IMR-90 (cell line): Measurements from ENCODE around the gene RAPGEF1. TPM values are rescaled to one million over a fixed set of nuclear protein-coding genes. Genes with fewer than 3 reads are reported as not detected.

ENCODE experiments used
- ATAC-seq: fragments of 200-7000 bp; cut with Tn5 transposase; 2 replicates; pipeline ENCODE4 v1.9.1; 2020; ENCODE audit warnings: low read depth, mild to moderate bottlenecking, moderate library complexity
- BruUV-seq: library from RNA; stranded (reverse); fragments of 400-500 nt; replicated peaks from 2 replicates; lab custom pipeline; 2021; lab: Mats Ljungman, UMichigan
- CTCF ChIA-PET: fragments of 300-600 bp; formaldehyde crosslinking; extraction: SDS; loops from one replicate; lab custom pipeline; 2021; ENCODE audit warnings: antibody characterized with exemption; lab: Yijun Ruan, JAX
- POLR2A ChIA-PET: fragments of 300-600 bp; sonication (Branson Sonifier 250); formaldehyde crosslinking; loops from one replicate; lab custom pipeline; 2022; ENCODE audit warnings: antibody characterized with exemption; ENCODE audit not compliant: unreplicated experiment; lab: Charles Lee
- DNase-seq: peaks from one replicate; pipeline ENCODE4 v3.0.0; 2013
- H2AFZ ChIP-seq: replicated peaks from 2 replicates; pipeline ENCODE3; 2013; ENCODE audit warnings: low read length, mild to moderate bottlenecking; ENCODE audit not compliant: poor library complexity
- H2AK5ac ChIP-seq: 2 replicates; pipeline ENCODE4 v1.6.1; 2013; ENCODE audit warnings: low read depth, low read length, inconsistent platforms
- H2AK9ac ChIP-seq: replicated peaks from 2 replicates; pipeline ENCODE3; 2013; ENCODE audit warnings: mild to moderate bottlenecking, low read depth, low read length, moderate library complexity; ENCODE audit not compliant: poor library complexity
- H2BK120ac ChIP-seq: 2 replicates; pipeline ENCODE4 v1.6.1; 2013; ENCODE audit warnings: low read depth, low read length, inconsistent platforms
- H2BK15ac ChIP-seq: 3 replicates; pipeline ENCODE4 v1.6.1; 2013; ENCODE audit warnings: low read depth, low read length, inconsistent platforms
- H2BK20ac ChIP-seq: 2 replicates; pipeline ENCODE4 v1.6.1; 2013; ENCODE audit warnings: low read depth, mild to moderate bottlenecking, inconsistent platforms, low read length, moderate library complexity
- H2BK5ac ChIP-seq: 2 replicates; pipeline ENCODE4 v1.6.1; 2013; ENCODE audit warnings: mild to moderate bottlenecking, low read depth, low read length, inconsistent platforms; ENCODE audit not compliant: poor library complexity, severe bottlenecking
- H3K14ac ChIP-seq: replicated peaks from 2 replicates; pipeline ENCODE4 v1.6.1; 2013; ENCODE audit warnings: low read depth, low read length, inconsistent platforms
- H3K18ac ChIP-seq: 2 replicates; pipeline ENCODE4 v1.6.1; 2013; ENCODE audit warnings: low read depth, low read length, control low read depth
- H3K23ac ChIP-seq: 2 replicates; pipeline ENCODE4 v1.6.1; 2013; ENCODE audit warnings: low read depth, low read length, inconsistent platforms
- H3K27ac ChIP-seq: 2 replicates; pipeline ENCODE4 v1.5.1; 2013; ENCODE audit warnings: mild to moderate bottlenecking, control low read depth, low read length; ENCODE audit not compliant: insufficient read depth
- H3K27me3 ChIP-seq: 2 replicates; pipeline ENCODE4 v1.6.1; 2013; ENCODE audit warnings: low read length; ENCODE audit not compliant: control insufficient read depth, insufficient read depth
- H3K36me3 ChIP-seq: 2 replicates; pipeline ENCODE4 v1.6.1; 2013; ENCODE audit warnings: low read length, mixed read lengths; ENCODE audit not compliant: control insufficient read depth, insufficient read depth
- H3K4ac ChIP-seq: 2 replicates; pipeline ENCODE4 v1.6.1; 2013; ENCODE audit warnings: low read depth, low read length, inconsistent platforms
- H3K4me1 ChIP-seq: 2 replicates; pipeline ENCODE4 v1.6.1; 2013; ENCODE audit warnings: low read length, mixed read lengths; ENCODE audit not compliant: control insufficient read depth, insufficient read depth
- H3K4me2 ChIP-seq: 2 replicates; pipeline ENCODE4 v1.6.1; 2013; ENCODE audit warnings: low read depth, mild to moderate bottlenecking, control low read depth, low read length, moderate library complexity
- H3K4me3 ChIP-seq: 2 replicates; pipeline ENCODE4 v1.5.1; 2013; ENCODE audit warnings: low read depth, mild to moderate bottlenecking, control low read depth, low read length, moderate library complexity; ENCODE audit not compliant: insufficient read depth
- H3K56ac ChIP-seq: 2 replicates; pipeline ENCODE4 v1.6.1; 2013; ENCODE audit warnings: low read length, inconsistent platforms; ENCODE audit not compliant: insufficient read depth; ENCODE audit errors: extremely low read depth
- H3K79me1 ChIP-seq, 2 experiments: 2 replicates each; pipeline ENCODE4 v1.6.1; 2013; ENCODE audit warnings: low read length in 2 of 2, inconsistent platforms in 1 of 2, low read depth in 1 of 2
- H3K9ac ChIP-seq: 2 replicates; pipeline ENCODE4 v1.6.1; 2013; ENCODE audit warnings: low read depth, low read length, control low read depth
- H3K9me1 ChIP-seq: 2 replicates; pipeline ENCODE4 v1.6.1; 2013; ENCODE audit warnings: low read length, inconsistent platforms; ENCODE audit not compliant: insufficient read depth
- H3K9me3 ChIP-seq: 2 replicates; pipeline ENCODE4 v1.6.1; 2013; ENCODE audit warnings: low read length; ENCODE audit not compliant: control insufficient read depth, insufficient read depth
- H4K20me1 ChIP-seq: 2 replicates; pipeline ENCODE4 v1.6.1; 2013; ENCODE audit warnings: low read length, inconsistent platforms; ENCODE audit not compliant: insufficient read depth
- H4K5ac ChIP-seq: 2 replicates; pipeline ENCODE4 v1.6.1; 2013; ENCODE audit warnings: mild to moderate bottlenecking, low read depth, low read length, control low read depth
- H4K8ac ChIP-seq, 2 experiments: 2 replicates each; pipeline ENCODE4 v1.6.1; 2013; ENCODE audit warnings: low read depth in 2 of 2, low read length in 2 of 2, control low read depth in 1 of 2, inconsistent platforms in 1 of 2
- H4K91ac ChIP-seq: 2 replicates; pipeline ENCODE4 v1.6.1; 2013; ENCODE audit warnings: low read depth, low read length, inconsistent platforms; ENCODE audit not compliant: insufficient read depth
- BHLHE40 ChIP-seq: fragments of 150-350 bp; IDR thresholded peaks from 2 replicates; pipeline ENCODE4 v1.6.1; 2016; ENCODE audit warnings: mild to moderate bottlenecking, low read depth, low read length
- CEBPB ChIP-seq: IDR thresholded peaks from 2 replicates; pipeline ENCODE4 v1.6.1; 2012; ENCODE audit warnings: low read depth, low read length, improper control_type of control experiment
- CHD1 ChIP-seq: IDR thresholded peaks from 2 replicates; pipeline ENCODE4 v1.6.1; 2012; ENCODE audit warnings: low read depth, low read length, improper control_type of control experiment
- CTCF ChIP-seq: conservative IDR thresholded peaks from 2 replicates; pipeline ENCODE4 v1.5.1; 2012; ENCODE audit warnings: mild to moderate bottlenecking, low read depth, low read length, improper control_type of control experiment
- ELK1 ChIP-seq: fragments of 150-350 bp; IDR thresholded peaks from 2 replicates; pipeline ENCODE4 v1.6.1; 2016; ENCODE audit warnings: low read depth, mild to moderate bottlenecking, low read length, moderate library complexity, borderline replicate concordance
- FOS ChIP-seq: fragments of 150-350 bp; IDR thresholded peaks from 2 replicates; pipeline ENCODE4 v1.6.1; 2016; ENCODE audit warnings: low read depth, low read length
- MAFK ChIP-seq: IDR thresholded peaks from 2 replicates; pipeline ENCODE4 v1.6.1; 2012; ENCODE audit warnings: low read depth, low read length, improper control_type of control experiment
- MAZ ChIP-seq: IDR thresholded peaks from 2 replicates; pipeline ENCODE4 v1.6.1; 2012; ENCODE audit warnings: low read depth, mild to moderate bottlenecking, low read length, improper control_type of control experiment, moderate library complexity, borderline replicate concordance
- MXI1 ChIP-seq: IDR thresholded peaks from 2 replicates; pipeline ENCODE4 v1.6.1; 2012; ENCODE audit warnings: low read depth, mild to moderate bottlenecking, low read length, moderate library complexity, borderline replicate concordance
- NFE2L2 ChIP-seq: fragments of 150-350 bp; IDR thresholded peaks from 2 replicates; pipeline ENCODE4 v1.6.1; 2016; ENCODE audit warnings: low read depth, mild to moderate bottlenecking, low read length
- POLR2A ChIP-seq: IDR thresholded peaks from 2 replicates; pipeline ENCODE4 v1.6.1; 2012; ENCODE audit warnings: mild to moderate bottlenecking, low read depth, low read length
- RAD21 ChIP-seq: IDR thresholded peaks from 2 replicates; pipeline ENCODE4 v1.6.1; 2012; ENCODE audit warnings: low read length, improper control_type of control experiment
- RCOR1 ChIP-seq: IDR thresholded peaks from 2 replicates; pipeline ENCODE4 v1.6.1; 2012; ENCODE audit warnings: mild to moderate bottlenecking, low read length, improper control_type of control experiment; ENCODE audit not compliant: insufficient replicate concordance
- RFX5 ChIP-seq: IDR thresholded peaks from 2 replicates; pipeline ENCODE4 v1.8.0; 2012; ENCODE audit warnings: low read depth, mild to moderate bottlenecking, low read length, moderate library complexity
- SMC3 ChIP-seq: fragments of 150-350 bp; IDR thresholded peaks from 2 replicates; pipeline ENCODE4 v1.6.1; 2016; ENCODE audit warnings: low read depth, mild to moderate bottlenecking, antibody characterized with exemption, low read length, moderate library complexity
- USF2 ChIP-seq: fragments of 150-350 bp; IDR thresholded peaks from 2 replicates; pipeline ENCODE4 v1.6.1; 2017; ENCODE audit warnings: mild to moderate bottlenecking, antibody characterized with exemption, low read length, low read depth
- WGBS, 2 experiments: methylation state at CpG; one replicate each; pipeline versions ENCODE4 v1.1.5 to v1.1.7; 2013; ENCODE audit warnings: missing lambda C conversion rate in 2 of 2; ENCODE audit not compliant: insufficient read length in 1 of 2; ENCODE audit errors: extremely low coverage in 2 of 2; 5-methylcytosine and 5-hydroxymethylcytosine counted together
- dilution Hi-C: fragments of 300-500 bp; cut with HindIII; formaldehyde crosslinking; loops from one replicate; pipeline ENCODE4 v1.14.3; 2018; ENCODE audit warnings: low sequenced_read_pairs; ENCODE audit not compliant: unreplicated experiment
- in situ Hi-C: fragments of 300-500 bp; cut with MboI; formaldehyde crosslinking; loops from 3 replicates; pipeline ENCODE4 v1.14.3; 2019; ENCODE audit warnings: low sequenced_read_pairs, inconsistent platforms, mixed read lengths
- intact Hi-C: fragments of 100-400 bp; cut with micrococcal nuclease; formaldehyde crosslinking; loops from 2 replicates; pipeline ENCODE4 v1.10.0; 2022
- polyA plus RNA-seq, 3 experiments: library from polyadenylated mRNA; depleted of rRNA; stranded (reverse); fragments of >200 nt; gene quantifications; 2 replicates each; pipeline ENCODE4 v1.2.3, GENCODE V29; 2012; ENCODE audit warnings: low replicate concordance in 1 of 3
- total RNA-seq: library from RNA; depleted of rRNA; stranded (reverse); fragments of >200 nt; gene quantifications from 2 replicates; pipeline ENCODE4 v1.2.3, GENCODE V29; 2012

The RAPGEF1 gene
- total and polyA plus RNA-seq, 2 of the 4 experiments (the other 2 are of a cell fraction): 13.1 to 22.3 TPM

- H4K5ac ChIP-seq: no peak overlapping the region
- H3K9me3 ChIP-seq: no peaks in the 10 kb centered on the region
- POLR2A ChIA-PET: no interaction called here
- H2BK15ac ChIP-seq: peak overlapping the region; percentile 31; the same call in 1 of the 3 replicates
- peaks cover 42% of the 10 kb centered on the region for H3K9me1 ChIP-seq
- peak overlapping the region; percentile 42; the same call in 1 of the 2 replicates for H3K27ac ChIP-seq
- H3K27me3 ChIP-seq: no peaks in the 10 kb centered on the region
- peaks cover 40 to 86% of the 10 kb centered on the region in 2 experiments for H3K79me1 ChIP-seq
- peak overlapping the region; percentile 43 for H2AK9ac ChIP-seq
- no peak overlapping the region for H3K56ac ChIP-seq
- 0% methylated on average over 1 of the region's 6 CpGs; no CpG with 5 or more reads in 1 of the 2 experiments for WGBS, 2 experiments
- H3K18ac ChIP-seq: no peak overlapping the region
- no peak overlapping the region for H4K91ac ChIP-seq
- DNase-seq (no peak), ATAC-seq (no peak)
- H3K4me2 ChIP-seq: peak overlapping the region; percentile 48
- H3K4me1 ChIP-seq: peaks cover 40% of the 10 kb centered on the region
- no peak overlapping the region for H3K4me3 ChIP-seq
- dilution Hi-C loops (no loop called here), intact Hi-C loops (loop anchor here (5.0 kb wide), 2 partner anchors 57 to 77 kb away; no protein-coding TSS in a partner anchor), in situ Hi-C loops (no loop called here)
- CTCF ChIA-PET: interaction anchor here (0.6 to 0.9 kb wide), 2 partner anchors 123 to 143 kb away, joined by 3 read pairs; no protein-coding TSS in a partner anchor
- peak overlapping the region; percentile 50 for H2BK5ac ChIP-seq
- H3K14ac ChIP-seq: 0 out of 2 replicates have a peak overlapping the region, but pooled peaks have one; percentile 28
- no TSS peak for BruUV-seq
- peak overlapping the region; percentile 25; the same call in 1 of the 2 replicates for H2BK120ac ChIP-seq
- H3K9ac ChIP-seq: no peak overlapping the region
- no peaks in the 10 kb centered on the region for H3K36me3 ChIP-seq
- peak overlapping the region; percentile 11; the same call in 1 of the 2 replicates for H3K23ac ChIP-seq
- H2AK5ac ChIP-seq: peak overlapping the region; percentile 41; the same call in 1 of the 2 replicates
- H3K4ac ChIP-seq: peak overlapping the region; percentile 71
- peak overlapping the region in 1 of 2 experiments; percentile 37; a peak in 1 of 4 replicates for H4K8ac ChIP-seq
- peaks cover 84% of the 10 kb centered on the region for H4K20me1 ChIP-seq
- no peak overlapping the region for H2AFZ ChIP-seq
- peak overlapping the region; percentile 48; the same call in 1 of the 2 replicates for H2BK20ac ChIP-seq
- no peak for TF ChIP-seq CHD1
- TF ChIP-seq BHLHE40: no peak
- TF ChIP-seq POLR2A: no peak
- TF ChIP-seq RCOR1: no peak
- TF ChIP-seq MAFK: no peak
- no peak for TF ChIP-seq ELK1
- TF ChIP-seq NFE2L2: no peak
- TF ChIP-seq RFX5: no peak
- TF ChIP-seq MXI1: no peak
- no peak for TF ChIP-seq CEBPB
- no peak for TF ChIP-seq USF2
- TF ChIP-seq CTCF: no peak
- no peak for TF ChIP-seq MAZ
- no peak for TF ChIP-seq SMC3
- no peak for TF ChIP-seq RAD21
- no peak for TF ChIP-seq FOS
Observed at GRCh38 chr9:131734165-131734610, 5.7 kb downstream of the RAPGEF1 start.
